ENCODE results near the gene GOLGB1. TPM values are rescaled to one million over a fixed set of nuclear protein-coding genes. Genes with fewer than 3 reads are reported as not detected.

The GOLGB1 gene
- total RNA-seq, 3 donors from 2014 or later: 65.1 to 86.9 (median 71.6) TPM

GRCh38 chr3:121651684-121652083, 97.9 kb downstream of the GOLGB1 start:
- H3K9me3 ChIP-seq: no peaks in the 10 kb centered on the region
- no peak for ATAC-seq
- H3K36me3 ChIP-seq (ENCODE audit: low read depth): no peaks in the 10 kb centered on the region
- intact Hi-C loops (cut with DNase I, micrococcal nuclease): no loop called here
- no peak for TF ChIP-seq CTCF (IDR thresholded peaks at IDR 0.05)
- no peak overlapping the region for H3K4me3 ChIP-seq
- no peak for DNase-seq
- H3K4me1 ChIP-seq (ENCODE audit: low read depth): no peaks in the 10 kb centered on the region

GRCh38 chr3:121649645-121650044, 99.9 kb downstream of the GOLGB1 start:
- Histone ChIP-seq H3K36me3 (ENCODE audit: low read depth) (no peaks in the 10 kb centered on the region), H3K4me3 (no peak overlapping the region), H3K4me1 (ENCODE audit: low read depth) (no peaks in the 10 kb centered on the region), H3K9me3 (no peaks in the 10 kb centered on the region)
- DNase-seq: no peak
- no peak for ATAC-seq
- intact Hi-C loops (cut with DNase I, micrococcal nuclease): no loop called here
- no peak for TF ChIP-seq CTCF (IDR thresholded peaks at IDR 0.05)

GRCh38 chr3:121648219-121648958, 101.2 kb downstream of the GOLGB1 start:
- Histone ChIP-seq H3K36me3 (ENCODE audit: low read depth) (no peaks in the 10 kb centered on the region), H3K4me1 (ENCODE audit: low read depth) (no peaks in the 10 kb centered on the region), H3K4me3 (no peak overlapping the region), H3K9me3 (no peaks in the 10 kb centered on the region)
- intact Hi-C loops (cut with DNase I, micrococcal nuclease): no loop called here
- no peak for ATAC-seq
- DNase-seq: no peak
- TF ChIP-seq CTCF (IDR thresholded peaks at IDR 0.05): no peak

- Histone ChIP-seq H3K36me3 (ENCODE audit: low read depth) (no peaks in the 10 kb centered on the region), H3K4me3 (no peak overlapping the region), H3K4me1 (ENCODE audit: low read depth) (no peaks in the 10 kb centered on the region), H3K9me3 (no peaks in the 10 kb centered on the region)
- no peak for TF ChIP-seq CTCF (IDR thresholded peaks at IDR 0.05)
- DNase-seq: no peak
- intact Hi-C loops (cut with DNase I, micrococcal nuclease): no loop called here
- no peak for ATAC-seq
These were observed 104.5 kb downstream of the GOLGB1 start for GRCh38 chr3:121645054-121645453.

GRCh38 chr3:121642601-121643314, 106.8 kb downstream of the GOLGB1 start:
- no peak for TF ChIP-seq CTCF (IDR thresholded peaks at IDR 0.05)
- ATAC-seq: no peak
- no peaks in the 10 kb centered on the region for H3K36me3 ChIP-seq (ENCODE audit: low read depth)
- no peak overlapping the region for H3K4me3 ChIP-seq
- intact Hi-C loops (cut with DNase I, micrococcal nuclease): no loop called here
- H3K4me1 ChIP-seq (ENCODE audit: low read depth): no peaks in the 10 kb centered on the region
- DNase-seq: no peak
- no peaks in the 10 kb centered on the region for H3K9me3 ChIP-seq
